Right lobe of liver (tissue), 4 donors: ENCODE results near the gene NAT14.

ENCODE experiments used
- CTCF ChIP-seq, 4 donors: fragments of 200-600 bp in 3 of 4; fragments of 450-650 bp in 1 of 4; IDR thresholded peaks; one replicate each; pipeline versions ENCODE4 v1.5.1 to v1.8.0; 2016 to 2022; ENCODE audit warnings: antibody characterized with exemption in 4 of 4, mild to moderate bottlenecking in 2 of 4
- POLR2A ChIP-seq: fragments of 450-650 bp; IDR thresholded peaks from one replicate; pipeline ENCODE4 v1.6.1; 2017; ENCODE audit warnings: antibody characterized with exemption, mild to moderate bottlenecking
- donor health status: DM: no; HTN: no; CAD: no.
- donor health status: DM: no; HTN: no; CAD: no.
- donor health status: DM: no; HTN: yes; CAD: no.

DNA sequence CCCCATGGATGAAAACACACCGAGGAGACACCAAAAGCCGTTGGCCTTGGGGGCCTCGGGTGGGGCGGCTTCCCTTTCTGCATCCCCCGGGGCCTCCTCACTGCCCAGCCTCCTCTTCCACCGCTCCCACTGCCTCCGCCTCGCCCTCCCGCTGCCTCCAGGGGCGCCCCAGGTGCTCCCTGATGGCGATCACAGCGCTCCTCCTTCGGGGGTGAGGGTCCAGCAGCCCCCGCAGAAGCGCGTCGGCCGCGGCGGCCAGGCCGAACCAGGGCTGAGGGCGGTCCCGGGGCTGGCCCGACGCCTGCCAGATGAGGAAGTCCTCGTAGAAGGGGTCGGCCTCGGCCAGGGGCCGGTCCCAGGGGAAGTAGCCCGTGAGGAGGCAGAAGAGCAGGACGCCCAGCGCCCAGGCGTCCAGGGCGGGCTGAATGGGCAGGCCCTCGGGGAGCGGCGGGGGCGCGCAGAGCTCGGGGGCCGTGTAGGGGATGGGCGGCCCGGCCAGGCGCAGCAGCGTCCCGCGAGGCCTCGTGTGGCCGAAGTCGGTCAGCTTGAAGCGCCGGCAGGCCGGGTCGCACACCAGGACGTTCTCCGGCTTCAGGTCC, 44.7 kb downstream of the NAT14 start:
- no peak for TF ChIP-seq CTCF (IDR thresholded peaks at IDR 0.05)
- no peak for TF ChIP-seq POLR2A
